T47D (cell line): ENCODE data around the gene GLIS2.

Source experiments
- DNase-seq, 2 experiments: peaks; one replicate each; pipeline versions ENCODE4 v3.0.0 to v3.0.0-alpha.2; 2011 to 2012; ENCODE audit warnings: low read depth in 1 of 2, low spot score in 1 of 2
- JUND ChIP-seq: IDR thresholded peaks from 2 replicates; pipeline ENCODE4 v1.6.1; 2012; ENCODE audit warnings: low read depth
- in situ Hi-C: cut with HindIII; loops from 2 replicates; pipeline ENCODE4 v1.10.0; 2016; ENCODE audit warnings: low sequenced_read_pairs, low pct_unique_long_range_greater_than_20kb

The GLIS2 gene

DNA sequence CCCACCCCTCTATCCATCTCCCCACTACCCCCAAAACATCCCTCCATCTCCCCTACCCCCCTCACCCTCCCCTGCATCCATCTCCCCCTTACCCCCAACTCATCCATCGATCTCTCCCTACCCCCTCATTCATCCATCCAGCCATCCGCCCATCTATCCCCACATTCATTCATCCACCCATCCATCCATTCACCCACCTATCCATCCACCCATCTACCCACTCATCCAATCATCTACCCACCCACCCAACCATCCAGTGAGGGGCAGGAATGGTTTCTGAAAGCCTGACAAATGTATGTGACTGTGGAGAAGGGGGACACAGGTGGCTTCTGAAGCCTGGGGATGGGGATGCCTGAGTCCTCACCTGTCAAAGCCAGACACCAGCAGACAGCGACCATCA, 44.0 kb downstream of the GLIS2 start:
- DNase-seq: no peak
- in situ Hi-C loops: no loop called here
- TF ChIP-seq JUND: no peak

DNA sequence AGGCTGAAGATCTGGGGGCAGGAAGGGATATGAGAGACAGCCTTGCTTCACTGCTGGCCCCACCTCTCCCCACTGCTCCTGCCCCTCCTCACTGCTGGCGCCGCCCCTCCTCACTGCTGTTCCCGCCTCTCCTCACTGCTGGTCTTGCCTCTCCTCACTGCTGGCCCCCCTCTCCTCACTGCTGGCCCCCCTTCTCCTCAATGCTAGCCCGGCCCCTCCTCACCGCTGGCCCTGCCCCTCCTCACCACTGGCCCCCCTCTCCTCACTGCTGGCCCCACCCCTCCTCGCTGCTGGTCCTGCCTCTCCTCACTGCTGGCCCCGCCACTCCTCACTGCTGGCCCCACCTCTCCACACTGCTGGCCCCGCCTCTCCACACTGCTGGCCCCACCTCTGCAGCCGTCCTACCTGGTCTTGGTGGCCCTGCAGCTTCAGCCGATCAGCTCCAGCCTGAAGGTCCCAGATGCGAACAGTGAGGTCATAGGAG, 44.7 kb downstream of the GLIS2 start:
- TF ChIP-seq JUND: no peak
- DNase-seq: peak; percentile 64 to 76
- in situ Hi-C loops: no loop called here

DNA sequence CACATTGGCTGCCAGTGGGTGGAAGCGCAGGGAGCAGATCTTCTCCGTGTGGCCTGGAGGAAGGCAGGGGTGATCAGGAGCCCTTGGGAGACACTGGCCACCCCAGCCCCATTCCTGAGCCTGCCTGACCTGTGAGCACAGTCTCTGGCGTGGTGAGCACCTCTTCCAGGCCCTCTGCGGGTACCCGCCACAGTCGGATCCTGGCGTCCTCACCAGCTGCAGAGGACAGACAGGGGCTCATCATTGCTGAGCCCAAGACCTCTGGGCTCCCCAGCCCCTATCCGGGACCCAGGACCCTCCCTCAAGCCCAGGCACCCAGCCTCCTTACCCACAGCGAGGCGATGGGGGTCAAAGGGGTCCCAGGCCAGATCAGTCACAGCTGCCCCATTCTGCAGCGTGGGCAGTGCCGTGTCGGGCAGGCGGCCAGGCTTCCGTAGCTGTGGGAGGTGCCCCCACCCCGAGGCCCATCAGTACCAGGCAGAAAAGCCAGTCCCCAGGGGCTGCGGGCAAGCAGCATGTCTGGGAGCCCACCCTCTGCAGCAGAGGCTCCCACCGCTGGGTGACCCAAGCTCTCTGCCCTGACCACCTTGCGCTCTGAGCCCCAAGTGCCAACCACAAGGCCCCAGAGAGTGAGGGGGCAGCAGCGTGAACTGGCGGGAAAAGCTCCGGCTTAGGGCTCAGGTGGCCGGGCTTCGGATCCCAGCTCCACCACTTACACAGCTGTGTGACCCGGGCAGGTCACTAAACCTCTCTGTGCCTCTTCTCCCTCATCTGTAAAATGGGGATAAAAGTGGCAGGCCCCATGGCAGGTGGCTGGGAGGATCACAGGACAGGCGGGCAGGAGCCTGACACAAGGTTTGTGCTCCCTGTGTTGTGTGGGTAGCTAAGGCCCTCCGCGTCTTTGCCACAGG, 45.4 kb downstream of the GLIS2 start:
- in situ Hi-C loops: no loop called here
- no peak for DNase-seq
- no peak for TF ChIP-seq JUND

DNA sequence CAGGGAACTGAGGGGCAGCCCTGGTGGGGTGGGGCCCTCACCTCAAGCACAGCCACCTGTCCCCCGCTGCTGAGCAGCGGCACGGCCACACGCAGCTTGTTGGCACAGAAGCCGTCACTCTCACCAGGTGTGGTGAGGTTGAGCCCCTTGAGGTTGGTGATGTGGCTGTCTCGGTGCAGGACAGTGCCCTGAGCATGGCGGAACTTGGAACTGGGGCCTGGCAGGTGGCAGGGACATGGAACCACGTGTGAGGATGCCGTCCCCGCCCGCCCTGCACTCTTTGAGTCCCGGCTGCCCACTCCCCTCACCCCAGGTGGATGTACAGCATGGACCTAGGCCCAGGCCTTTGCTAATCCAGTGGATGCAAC, 46.1 kb downstream of the GLIS2 start:
- DNase-seq: no peak
- in situ Hi-C loops: no loop called here
- no peak for TF ChIP-seq JUND

DNA sequence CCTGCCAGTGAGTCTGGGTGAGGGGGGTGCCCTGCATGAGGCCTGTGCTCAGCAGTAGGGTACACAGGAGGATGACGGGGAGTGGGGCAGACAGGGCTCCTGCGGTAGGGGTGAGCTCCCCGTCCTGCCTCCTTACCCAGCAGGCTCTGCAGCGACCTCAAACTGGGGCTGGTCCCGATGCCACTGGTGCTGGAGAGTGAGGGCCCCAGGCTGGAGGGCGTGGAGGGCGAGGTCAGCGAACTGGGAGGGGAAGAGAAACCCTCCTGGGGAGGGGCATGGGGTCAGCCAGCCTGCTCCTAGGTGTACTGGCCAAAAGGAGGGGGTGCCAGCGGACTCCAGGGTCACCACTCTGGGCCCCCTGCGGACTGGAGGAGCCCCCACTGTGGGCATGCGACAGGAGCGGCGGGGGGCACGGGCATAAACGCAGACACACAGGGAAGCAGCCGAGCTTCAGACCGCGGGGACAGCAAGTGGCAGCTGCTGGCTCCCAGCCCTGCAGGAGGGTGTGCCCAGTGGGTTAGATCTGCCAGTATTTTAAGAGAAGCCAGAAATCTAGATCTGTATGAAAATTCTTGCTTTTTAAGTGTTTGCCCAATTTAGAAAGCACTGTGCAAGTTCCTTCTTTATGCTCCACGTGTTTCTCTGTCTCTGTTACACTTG, 46.7 kb downstream of the GLIS2 start:
- in situ Hi-C loops: no loop called here
- no peak for DNase-seq
- no peak for TF ChIP-seq JUND

DNA sequence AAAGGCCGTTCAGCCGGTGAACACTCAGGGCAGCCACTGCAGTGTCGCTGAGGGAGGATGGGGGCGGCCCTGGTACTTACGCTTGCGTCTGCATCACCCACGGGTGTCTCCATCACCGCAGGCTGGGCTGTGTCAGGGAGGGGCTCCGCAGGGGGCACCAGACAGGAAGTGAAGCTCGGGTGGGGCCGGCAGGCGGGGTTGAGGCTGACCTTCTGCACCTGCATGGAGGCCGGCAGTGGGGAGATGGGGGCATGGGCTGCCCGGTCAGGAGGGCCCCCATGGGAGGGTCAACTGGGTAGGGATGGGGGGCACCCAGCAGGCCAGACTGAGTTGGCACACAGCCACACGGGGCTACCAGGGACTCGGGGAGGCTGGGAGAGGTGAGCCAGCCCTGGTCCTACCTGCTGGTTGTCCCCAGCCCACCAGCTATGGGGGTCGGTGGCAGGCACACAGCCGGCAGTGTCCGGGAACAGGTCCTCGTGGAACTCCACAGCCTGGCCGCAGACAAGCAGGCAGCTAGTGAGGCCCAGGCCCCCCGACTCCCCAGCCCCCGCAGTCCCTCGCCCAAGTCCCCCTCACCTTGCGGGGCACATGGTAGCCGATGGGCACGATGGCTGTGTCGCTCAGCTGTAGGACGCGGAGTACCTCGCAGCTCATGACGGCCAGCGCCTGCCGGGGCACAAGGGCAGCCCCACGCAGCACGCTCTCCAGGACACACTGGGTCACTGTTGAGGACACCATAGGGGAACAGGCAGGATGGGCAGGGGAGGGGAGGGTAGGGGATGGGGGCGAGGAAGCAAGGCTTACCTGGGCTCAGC, 48.5 kb downstream of the GLIS2 start:
- DNase-seq: no peak
- no peak for TF ChIP-seq JUND
- in situ Hi-C loops: no loop called here

DNA sequence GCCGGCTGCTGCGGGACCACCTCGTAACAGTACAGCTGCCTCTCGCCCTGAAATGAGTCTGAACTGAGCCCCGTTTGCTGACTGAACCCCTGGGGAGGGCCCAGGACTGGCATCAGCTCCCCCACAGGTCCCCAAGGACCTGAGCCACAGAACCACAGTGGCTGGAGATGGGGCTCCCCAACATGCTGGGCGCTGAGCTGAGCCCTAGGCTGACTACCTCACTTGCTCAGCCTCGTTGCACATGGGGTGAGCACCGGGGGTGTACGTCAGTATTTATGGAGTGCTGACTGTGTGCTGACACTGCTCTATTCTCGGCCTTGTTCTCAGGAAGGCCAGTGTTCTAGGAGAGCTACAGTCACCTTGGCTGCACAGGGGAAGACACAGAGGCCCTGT, 49.1 kb downstream of the GLIS2 start:
- in situ Hi-C loops: no loop called here
- TF ChIP-seq JUND: no peak
- DNase-seq: no peak

DNA sequence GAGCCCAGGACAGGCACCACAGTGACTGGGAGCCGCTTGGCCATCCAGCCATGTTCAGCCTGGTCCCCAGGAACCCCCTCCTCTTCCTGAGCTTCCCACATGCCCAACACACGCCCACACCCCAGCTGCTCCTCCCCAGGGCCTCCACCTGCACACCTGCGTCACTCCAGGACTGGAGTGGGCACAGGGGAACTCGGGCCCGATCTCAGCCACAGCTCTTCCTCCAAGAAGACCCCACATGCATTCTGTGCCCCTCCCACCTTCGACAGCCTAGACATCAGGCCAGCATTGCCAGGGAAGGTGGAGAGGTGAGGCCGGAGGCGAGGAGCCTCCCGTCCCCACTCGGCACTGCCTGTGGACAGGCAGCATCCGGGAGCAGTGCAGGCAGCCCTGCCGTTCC, 49.7 kb downstream of the GLIS2 start:
- DNase-seq: no peak
- in situ Hi-C loops: no loop called here
- no peak for TF ChIP-seq JUND

DNA sequence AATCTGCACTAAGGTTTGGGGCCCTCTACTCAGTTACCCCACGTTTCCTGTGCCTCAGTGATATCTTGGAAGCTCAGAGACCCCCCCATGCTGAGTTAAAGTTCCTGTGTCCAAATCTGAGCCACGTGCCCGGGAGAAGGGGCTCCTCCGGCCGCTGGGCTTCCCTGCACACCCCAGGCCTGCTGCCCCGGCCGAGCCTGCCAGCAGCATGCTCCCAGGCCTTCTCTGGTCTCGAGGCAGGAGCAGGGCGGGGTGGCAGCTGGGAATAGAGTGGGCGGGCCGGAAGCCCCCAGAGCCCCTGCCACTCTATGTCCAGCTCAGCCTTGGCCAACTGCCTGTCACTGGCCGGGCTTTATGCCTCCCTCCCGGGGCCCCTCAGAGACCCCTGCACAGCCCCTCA, 50.1 kb downstream of the GLIS2 start:
- in situ Hi-C loops: no loop called here
- no peak for TF ChIP-seq JUND
- DNase-seq: no peak

DNA sequence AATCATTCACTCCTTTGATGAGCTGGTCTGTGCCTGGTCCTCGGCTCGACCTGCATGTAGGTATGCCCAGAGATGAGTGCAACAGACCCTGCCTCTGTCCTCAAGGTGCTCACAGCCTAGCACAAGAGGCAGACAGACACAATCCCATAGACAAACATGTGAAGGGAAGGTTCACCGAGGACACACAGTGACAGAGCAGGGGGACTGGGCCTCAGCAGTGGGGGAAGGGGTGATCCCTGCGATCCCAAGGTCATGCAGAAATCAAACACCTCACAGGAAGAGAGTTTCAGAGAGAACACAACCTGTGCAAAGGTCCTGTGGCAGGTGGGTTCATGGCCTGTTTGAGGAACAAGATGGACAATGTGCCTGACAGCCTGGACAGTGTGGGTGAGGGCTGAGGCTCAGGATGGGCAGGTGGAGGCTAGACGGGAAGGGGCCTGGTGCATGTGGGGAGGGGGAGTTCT, 51.6 kb downstream of the GLIS2 start:
- DNase-seq: no peak
- no peak for TF ChIP-seq JUND
- in situ Hi-C loops: no loop called here

DNA sequence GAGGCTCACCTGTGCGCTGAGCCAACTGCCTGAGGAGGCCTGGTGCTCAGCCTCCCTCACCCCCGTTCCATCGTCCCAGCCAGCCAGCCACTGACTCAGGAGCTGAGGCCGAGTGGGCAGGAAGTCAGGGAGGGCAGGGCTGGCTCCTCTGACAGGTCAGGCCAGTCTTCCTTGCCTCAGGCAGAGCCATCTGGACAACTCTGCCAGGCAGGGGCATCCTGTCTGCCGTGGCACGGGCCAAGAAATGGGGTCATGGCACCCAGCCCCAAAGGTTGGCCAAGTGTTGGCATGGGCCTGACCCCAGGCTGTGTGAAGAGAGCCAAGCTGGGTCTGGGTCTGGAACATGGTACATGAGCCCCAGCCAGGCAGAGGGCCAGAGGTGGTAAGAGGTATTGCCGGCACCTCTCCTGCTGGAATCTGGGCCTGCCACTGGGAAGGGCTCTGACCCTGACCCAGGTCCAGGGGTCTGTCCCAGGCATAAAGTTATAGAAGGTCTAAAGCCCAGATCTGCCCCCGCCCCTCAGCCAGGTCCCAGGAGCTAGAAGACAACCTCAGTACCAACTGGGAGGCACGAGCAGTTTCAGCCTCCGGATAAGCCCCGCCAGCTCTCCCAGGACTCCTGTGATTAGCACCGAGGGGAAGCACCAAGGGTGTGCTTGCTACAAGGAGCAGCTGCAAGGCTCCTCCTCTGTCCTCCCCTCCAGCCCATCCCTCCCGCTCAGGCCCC, 53.3 kb downstream of the GLIS2 start:
- DNase-seq: peak; percentile 79 to 94
- in situ Hi-C loops: no loop called here
- no peak for TF ChIP-seq JUND

DNA sequence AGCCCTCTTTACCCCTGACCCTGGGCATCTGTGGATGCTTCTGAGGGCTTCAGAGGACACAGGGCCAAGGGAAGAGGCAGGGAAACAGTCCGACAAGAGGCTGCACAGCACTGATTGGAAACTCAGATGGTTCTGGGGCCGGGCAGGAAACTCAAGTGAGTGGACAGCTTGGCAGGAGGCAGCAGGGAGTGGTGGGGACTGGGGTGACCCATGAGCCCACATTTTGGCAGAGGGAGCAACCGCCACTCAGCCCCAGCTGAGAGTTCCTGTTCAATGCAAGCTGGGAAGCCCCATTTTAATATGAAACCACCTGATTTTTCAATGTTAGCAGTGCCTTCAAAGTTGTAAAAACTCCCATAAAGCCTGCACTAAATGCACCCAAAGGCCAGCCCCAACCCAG, 54.3 kb downstream of the GLIS2 start:
- in situ Hi-C loops: no loop called here
- TF ChIP-seq JUND: no peak
- no peak for DNase-seq
